Forelimb muscle (tissue), 1 donor: ENCODE measurements around the gene ELMO1. TPM values are rescaled to one million over a fixed set of nuclear protein-coding genes. Genes with fewer than 3 reads are reported as not detected.

Experiments
- DNase-seq: peaks from one replicate; pipeline ENCODE4 v3.0.0-alpha.2; 2013; ENCODE audit warnings: low read depth
- polyA plus RNA-seq: library from polyadenylated mRNA; unstranded; fragments of 120-200 nt; gene quantifications from one replicate; pipeline ENCODE4 v1.2.1, GENCODE V29; 2013; ENCODE audit not compliant: insufficient read length

Gene ELMO1
- polyA plus RNA-seq, 1 donor, result 24.5 TPM

DNA sequence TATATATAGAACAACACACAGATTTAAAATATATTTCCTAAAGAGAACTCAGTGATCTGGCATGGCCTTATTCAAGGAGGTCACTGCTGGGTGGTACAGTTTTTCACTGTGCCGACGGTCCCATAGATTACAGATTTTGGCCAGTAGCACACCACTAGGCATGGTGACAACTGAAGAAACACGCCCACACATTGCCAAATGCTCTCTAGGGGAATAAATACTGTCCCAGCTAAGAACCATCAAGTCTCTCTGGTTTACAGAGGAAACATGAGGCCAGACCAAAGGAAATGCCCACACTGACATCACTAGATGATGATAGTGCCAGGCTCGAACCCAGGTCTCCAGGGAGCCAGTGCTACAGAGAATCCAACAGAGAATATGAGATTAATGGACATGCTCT, 316.8 kb downstream of the ELMO1 start:
- no peak for DNase-seq

DNA sequence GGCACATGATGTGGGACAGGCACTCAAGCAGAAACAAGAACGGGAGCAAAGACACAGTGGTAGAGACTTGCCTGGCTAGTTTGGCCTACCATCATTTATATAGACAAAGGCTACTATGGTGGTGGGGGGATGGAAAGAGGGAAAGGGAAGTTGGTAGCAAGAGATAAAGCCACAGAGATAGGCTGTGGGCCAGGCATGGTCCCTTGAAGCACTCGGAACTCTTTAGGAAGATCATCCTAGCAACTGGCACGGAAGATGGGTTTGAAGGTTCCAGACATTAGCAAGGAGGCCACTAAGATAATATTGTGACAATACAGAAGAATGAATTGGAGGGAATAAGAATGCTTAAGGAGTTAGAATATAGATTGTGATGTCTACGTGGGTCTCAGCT, 319.6 kb downstream of the ELMO1 start:
- no peak for DNase-seq

DNA sequence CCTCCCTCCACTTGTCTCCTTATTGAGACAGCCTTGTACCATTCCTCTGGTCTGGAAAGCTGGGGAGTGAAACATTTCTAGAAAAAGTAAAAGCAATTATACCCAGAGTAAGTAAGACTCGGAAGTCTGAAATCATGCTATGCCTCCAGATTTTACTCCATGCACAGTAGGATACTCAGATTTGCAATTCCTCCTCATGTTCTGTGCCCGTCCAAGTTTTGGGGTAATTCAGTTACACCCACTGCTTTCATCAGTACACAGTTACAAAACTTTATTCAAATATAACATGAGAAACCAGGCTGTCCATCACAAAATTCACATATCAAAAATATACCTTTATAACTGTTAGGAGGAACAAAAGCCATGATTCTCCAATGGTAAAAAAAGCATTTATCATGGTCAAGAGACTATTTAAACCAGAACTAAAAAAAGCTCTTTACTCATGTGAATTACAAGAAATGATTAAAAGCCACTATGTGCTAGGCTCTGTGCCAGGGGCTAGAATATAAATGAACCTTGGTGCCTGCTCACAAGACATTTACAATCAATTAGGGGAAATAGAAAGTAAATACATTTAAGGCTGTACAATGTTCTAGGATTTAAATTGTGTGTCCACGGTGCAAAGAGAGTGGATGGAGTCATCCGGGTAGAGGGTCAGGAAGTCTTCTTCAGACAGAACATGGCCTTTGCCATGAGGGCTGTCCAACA, 320.2 kb downstream of the ELMO1 start:
- no peak for DNase-seq

DNA sequence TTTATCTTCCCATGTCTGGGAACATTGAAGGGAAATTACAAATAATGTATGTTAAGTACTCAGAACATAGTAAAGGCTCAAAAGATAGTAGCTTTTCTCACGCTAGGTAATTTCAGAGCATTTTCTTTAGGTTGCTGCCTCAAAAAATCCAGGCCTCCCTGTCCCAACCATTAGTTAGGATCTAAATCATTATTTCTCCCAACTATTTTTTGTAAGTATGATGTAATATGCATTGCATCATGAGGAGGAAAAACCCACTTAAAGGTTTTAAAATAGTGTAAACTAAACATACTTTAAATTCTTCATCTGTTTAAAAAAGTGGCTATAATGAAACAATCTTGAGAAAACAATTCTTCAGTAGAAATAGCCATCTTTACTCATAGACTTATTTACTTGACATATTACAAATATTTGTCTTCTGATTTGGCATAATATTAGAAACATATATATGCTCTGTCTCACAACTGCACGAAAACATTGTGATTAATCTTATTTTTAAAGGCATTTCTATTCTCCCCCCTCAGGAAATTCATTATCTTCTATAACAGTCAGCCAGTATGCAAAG, 329.3 kb downstream of the ELMO1 start:
- DNase-seq, result no peak

DNA sequence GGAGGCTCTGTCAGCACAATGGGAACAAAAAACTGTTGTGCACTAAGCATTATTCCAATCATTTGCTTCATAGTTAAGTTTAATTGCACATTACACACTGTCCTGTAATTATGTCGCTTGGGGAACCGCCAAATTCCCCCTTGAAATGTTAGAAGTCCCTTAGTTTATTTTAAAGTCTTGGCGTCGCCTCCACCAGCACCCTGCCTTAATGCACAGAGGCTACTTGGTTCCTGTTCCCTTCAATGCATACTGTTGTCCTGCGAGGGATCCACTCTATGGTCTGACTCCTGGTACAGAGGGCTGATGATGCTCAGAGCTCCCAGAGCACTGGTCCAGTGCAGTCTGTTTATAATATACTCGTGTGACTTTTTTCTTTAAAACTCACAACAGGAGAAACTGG, 330.7 kb downstream of the ELMO1 start:
- DNase-seq, result no peak

DNA sequence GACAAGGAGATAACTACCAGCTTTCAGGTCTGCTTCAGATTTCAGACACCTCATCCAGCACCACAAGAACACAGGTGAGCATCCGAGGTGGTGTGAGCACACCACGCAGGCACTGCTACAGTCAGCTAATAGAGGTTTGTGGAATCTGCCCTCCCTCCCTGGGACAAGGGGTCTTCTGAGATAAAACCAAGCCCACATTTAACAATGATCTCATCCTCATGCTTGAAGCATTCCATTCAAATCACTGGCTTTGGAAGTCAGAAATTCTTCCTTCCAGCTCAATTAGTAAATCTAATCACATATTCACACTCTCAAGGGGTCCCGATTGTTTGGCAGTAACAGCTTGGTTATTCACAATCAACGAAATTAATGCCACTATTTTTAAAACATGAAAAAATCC, 331.4 kb downstream of the ELMO1 start:
- no peak for DNase-seq

DNA sequence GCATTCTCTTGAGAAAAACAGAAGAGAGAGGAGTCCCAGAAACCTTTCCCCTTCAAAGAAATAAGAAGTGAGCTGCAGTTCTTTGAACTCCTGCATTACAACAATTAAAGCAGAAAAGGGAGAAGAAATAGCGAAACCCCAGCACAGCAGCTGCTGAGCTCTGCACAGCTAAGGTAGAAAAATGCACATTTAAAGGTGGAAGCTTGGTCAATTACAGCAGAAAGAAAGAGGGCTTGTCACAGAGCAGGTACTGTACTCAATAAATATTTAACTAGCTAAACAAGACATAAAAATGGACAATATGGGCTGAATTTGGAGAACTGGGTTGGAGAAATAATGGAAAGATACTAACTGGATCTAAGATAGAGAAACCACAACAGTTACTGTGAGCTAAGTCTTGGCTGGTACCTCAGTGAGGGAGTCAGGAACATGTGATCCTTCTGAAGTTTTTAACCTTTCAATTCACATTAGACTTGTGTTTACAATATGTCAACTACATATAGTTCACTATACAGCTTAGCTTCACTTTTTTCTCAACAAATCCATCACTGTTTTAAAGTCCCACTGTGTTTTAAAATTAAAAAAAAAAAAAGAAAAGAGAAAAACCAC, 332.5 kb downstream of the ELMO1 start:
- no peak for DNase-seq

DNA sequence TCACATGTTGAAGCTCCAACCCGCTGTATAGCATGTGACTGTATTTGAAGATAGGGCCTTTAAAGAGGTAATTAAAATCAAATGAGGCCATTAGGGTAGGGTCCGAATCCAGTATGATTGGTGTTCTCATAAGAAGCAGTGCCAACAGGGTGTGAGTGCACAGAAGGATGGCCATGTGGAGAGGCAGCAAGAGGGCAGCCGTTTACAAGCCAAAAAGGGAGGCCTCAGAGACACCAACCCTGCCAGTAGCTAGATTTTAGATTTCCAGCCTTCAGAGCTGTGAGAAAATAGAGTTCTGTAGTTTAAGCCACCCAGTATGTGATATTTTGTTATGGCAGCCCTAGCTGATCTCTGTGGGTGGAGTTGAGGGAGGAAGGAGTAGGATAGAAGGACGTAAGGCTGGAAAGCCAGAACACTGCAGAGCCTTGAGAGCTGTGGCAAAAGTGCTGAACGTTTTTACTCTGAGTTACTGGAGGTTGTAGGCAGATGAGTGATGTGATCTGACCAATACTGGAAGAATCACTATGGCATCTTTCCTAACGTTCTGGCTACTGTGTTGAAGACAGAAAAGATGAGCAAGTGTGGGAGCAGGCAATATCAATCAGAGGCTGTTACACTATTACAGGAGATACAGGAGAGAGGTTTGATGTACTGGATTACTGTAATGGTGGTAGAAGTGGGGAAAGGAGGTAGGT, 334.9 kb downstream of the ELMO1 start:
- DNase-seq, result no peak

DNA sequence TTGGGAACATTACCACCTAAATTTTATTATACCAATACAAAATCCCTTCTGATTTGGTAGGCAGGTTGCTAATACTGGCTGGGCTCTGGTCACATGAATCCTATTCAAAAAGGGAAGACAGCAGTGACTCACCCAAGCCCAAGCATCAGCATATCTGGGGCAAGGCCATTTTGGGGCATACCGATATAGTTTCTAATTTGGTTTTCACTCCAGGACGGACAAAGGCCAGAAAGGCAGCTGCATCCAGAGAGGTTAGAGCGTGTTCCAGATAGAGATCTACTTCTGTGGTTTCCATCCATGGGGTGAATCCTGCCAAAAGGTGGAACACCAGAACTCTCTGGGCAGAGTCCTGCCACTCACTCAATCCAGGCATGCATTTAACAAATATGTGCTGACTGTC, 335.8 kb downstream of the ELMO1 start:
- no peak for DNase-seq

DNA sequence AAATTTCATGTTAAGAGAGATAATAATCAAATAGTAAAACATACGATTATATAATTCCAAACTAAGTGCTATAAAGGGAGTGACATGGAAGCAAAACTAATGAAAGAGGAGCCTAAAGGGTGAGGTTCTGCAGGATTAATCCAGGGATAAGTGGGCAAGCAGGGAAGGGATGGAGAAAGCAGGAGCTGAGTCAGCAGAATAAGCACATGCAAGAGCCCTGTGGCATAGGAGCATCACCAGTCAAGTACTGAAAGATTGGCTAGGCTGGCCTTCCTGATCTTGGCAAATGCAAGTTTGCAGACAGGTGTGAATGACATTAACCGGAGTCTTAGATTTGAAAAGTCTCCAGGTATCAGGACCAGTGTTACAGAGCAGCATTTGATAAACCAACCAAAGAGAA, 336.4 kb downstream of the ELMO1 start:
- DNase-seq, result no peak

DNA sequence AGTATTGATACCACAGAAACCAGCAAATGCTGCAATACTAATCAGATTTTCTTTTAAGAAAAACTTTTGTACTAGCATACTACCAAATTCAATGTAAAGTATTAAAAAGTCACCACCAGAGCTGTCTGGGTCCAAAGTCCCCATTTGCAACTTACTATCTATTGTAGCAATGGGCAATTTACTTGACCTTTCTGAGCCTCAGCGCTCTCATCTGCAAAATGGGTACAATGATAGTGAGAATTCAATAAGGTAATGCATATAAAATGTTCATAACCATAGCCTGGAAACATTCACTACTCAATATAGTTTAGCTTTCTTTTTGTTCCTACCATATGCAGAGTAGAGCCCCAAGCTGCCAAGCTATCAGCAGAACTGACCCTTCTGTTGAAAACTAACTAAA, 337.2 kb downstream of the ELMO1 start:
- no peak for DNase-seq

DNA sequence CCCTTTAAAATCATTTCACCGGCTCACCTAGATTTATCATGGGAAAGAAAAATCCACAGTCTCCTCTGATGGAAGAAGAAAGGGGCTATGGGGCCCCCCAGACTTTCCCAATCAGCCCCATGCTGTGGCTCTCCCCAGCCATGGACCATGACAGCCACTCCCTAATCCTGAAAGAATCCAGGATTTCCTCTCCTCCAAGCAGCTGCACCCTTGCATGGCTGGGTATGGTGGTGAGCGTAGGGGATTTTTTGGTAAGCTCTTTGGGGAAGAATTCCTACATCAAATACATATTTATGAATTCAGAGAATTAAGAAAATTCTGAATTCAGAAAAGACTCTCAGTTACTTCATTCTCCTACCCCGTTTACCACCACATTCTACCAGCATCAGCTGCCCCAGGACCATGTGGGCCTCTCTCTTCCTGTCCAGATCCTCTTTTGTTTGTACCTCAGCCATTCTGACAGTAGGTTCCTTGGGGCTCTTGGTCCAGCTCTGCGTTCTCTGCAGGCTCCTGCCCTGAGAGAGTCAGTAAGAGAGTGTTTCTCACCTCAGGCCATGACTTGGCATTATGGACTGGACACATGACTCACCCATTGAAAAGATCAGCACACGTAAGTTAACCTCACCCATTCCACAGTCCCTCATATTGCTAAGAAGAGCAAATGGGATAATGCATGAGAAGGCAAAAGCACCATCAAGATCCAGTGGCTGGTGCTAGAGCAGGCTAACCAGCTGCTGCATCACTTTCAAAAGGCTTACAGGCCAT, 337.8 kb downstream of the ELMO1 start:
- DNase-seq, result no peak

DNA sequence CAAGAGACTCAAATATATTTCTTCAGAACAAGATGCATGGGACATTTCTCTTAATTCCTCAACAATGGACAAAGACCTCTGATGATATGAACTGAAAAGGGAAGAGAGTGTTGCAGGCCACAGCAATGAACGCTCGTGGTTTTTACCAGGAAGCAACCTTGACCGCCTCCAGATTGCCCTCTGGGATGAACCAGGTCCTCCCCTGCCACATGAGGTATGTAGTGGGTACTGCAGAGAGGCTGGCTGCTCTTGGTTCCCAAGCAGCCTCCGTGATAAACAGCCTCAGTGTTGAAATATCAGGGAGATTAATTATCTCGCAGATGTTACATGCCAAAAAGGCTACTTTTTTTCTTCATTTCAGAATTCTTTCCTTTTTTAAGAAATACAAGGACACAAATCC, 338.8 kb downstream of the ELMO1 start:
- DNase-seq, result no peak

DNA sequence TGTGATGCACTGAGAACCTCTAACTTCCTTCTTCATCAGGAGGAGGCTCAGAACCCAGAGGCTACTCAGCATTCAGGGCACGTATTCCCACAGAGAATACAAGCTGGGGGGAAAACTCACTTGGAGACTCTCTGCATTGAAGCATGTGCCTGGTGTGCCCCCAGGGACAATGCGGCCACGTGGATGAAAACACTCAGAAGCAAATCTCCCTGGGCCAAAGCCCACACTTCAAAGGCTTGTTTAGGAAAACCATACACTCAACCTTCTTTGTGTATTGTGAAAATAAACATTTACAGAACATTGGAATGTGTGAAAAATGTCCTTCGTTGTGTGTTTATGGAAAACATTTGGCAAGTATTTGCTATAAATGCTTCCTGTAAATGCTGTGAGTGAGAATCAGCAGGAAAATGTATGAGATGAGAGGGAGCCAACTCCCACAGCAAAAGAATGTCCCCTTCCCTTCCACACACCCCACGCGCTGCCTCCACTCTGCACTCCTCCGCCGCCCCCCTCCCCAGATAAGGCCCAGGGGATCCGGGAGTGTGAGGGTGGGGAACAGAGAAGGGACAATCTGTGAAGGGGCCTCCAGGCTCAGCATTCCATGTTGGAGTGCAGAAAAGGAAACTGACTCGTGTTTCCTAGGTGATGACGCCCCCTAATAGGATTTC, 339.5 kb downstream of the ELMO1 start:
- DNase-seq, result no peak

DNA sequence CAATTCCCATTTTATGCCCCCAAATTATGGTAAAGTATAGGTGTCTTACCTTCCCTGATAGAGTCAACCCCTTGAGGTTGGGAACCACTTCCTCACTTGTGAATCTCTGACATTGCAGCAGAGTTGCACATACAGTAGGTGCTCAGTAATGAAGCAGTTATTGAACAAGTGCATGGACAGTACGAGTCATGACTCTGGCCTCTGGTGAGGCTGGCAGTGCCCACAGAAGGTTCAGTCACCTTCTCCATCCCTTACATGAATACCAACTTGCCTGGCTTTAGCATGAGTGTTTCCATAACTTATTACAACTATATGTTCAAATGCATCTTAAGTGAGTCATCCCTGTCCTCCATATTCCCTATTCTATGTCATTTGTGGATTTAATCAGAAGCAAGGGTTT, 340.0 kb downstream of the ELMO1 start:
- DNase-seq, result no peak

DNA sequence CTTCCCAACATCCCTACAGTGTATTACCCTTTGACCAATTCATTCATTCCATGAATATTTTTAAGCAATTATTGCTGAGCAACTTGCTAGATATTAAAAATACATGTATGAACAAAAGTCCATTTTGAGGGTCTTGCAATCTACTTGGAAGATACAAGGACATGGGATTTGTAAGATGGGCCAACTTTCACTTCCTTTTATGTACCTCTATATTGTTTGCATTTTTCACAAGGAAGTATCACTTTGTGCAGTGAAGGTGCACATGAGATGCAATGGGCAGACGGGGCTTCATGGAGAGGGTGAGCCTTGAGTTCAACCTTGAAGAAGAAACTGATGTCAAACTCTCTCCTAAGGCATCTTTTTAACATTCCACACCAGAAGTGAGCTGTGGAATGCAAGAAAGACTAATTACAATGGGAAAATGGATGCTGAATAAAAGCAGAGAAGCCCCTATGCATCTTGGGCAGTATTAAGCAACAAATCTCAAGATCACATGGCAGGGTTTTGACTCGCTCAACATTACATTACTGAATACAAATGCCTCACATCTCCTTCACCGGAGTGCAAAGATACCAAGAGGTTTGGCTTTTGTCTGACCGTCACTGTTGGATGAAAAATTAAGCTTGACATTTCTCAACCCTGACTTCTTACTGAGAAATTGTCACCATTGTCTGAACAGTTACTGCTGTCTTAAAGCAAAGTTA, 341.5 kb downstream of the ELMO1 start:
- no peak for DNase-seq

DNA sequence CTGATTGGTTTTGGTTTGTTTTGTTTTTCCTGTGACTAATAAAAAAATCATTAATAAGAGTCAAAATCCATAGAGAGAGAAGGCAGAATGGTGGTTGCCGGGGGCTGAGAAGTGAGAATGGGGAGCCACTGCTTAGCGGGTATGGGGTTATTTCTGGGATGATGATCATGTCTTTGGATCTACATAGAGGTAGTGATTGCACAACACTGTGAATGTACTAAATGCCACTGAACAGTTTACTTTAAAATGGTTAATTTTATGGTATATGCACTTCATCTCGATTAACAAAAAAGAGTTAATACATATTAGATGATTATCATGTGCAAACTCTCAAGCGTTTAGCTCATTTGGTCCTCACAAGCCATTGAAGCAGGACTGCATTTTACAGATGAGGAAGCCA, 342.9 kb downstream of the ELMO1 start:
- no peak for DNase-seq

DNA sequence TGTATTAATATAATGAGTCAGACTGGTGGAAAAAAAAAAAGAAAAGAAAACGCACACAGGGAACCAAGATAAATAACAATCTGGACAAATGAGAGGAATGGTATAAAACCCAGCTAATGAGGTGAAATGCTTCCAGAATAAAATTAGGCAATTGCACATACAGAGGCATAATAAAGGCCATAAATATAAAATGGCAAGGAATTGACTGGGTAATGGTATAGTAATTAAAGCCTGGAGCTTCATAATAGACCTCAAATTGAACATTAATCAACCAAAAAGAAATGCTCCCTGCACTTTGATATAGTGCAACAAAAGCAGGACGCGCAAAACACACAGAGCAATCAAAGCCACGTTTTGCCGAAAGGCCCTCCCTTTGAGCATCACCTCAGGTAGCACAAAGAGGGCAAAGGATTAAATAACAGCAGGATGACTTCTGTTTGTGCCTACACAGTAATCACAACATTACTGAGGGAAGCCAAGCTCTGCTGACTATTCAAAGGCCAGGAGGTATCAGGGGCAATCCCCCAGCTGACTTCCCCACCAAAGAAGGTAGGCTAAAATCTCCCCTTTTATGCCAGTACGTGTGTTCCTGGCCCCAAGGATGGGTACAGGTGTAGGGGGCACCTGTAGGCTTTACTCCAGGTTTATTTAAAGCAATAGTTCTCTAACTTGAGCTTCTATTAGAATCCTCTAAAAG, 343.7 kb downstream of the ELMO1 start:
- no peak for DNase-seq

DNA sequence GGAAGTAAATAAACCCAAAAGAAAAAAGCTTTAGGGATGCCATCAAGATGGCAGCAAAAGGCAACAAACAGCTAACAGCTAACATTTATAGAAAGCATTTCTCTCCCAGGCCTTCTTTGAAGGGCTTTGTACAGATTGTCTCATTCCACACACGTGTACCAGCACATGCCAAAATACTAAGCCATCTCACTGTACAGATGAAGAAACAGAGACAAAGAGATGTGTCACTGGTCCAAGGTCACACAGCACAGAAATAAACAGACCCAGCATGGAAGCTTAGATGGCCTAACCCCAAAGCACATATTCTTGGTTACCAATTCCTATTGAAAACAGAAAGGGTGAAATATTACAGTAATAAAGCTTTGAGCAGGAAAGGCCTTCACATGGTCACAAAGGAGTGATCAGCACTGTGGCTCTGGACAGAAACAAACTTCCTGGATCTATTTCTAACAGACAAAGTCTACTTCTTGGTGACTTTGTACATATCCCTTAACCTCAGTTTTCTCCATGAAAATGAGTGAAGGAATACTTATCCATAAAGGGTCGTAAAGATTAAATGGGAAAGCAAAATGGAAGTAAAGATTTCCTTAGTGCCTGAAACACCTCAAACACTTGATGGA, 346.0 kb downstream of the ELMO1 start:
- no peak for DNase-seq
